CD8-positive, alpha-beta memory T cell (primary cell): Measurements from ENCODE around the gene PICK1. TPM values are rescaled to one million over a fixed set of nuclear protein-coding genes. Genes with fewer than 3 reads are reported as not detected.

Experiments used
- CTCF ChIA-PET: fragments of 350-600 bp; sonication (Branson Sonifier 250); formaldehyde crosslinking; loops from one replicate; lab custom pipeline; 2021; ENCODE audit warnings: antibody characterized with exemption; lab: Charles Lee
- POLR2A ChIA-PET: fragments of 350-600 bp; sonication (Branson Sonifier 250); formaldehyde crosslinking; loops from one replicate; lab custom pipeline; 2021; ENCODE audit warnings: antibody characterized with exemption; lab: Charles Lee
- DNase-seq, 5 donors: peaks; one replicate each; pipeline versions ENCODE4 v3.0.0 to v3.0.0-alpha.2; 2020 to 2022; ENCODE audit warnings: mixed read lengths in 1 of 5
- H3K27ac ChIP-seq: one replicate; pipeline ENCODE4 v1.7.0; 2013; ENCODE audit warnings: low read depth, mild to moderate bottlenecking, low read length, moderate library complexity
- H3K27me3 ChIP-seq: 2 replicates; pipeline ENCODE4 v1.7.0; 2013; ENCODE audit warnings: low read length, mild to moderate bottlenecking; ENCODE audit not compliant: insufficient read depth, poor library complexity, severe bottlenecking
- H3K36me3 ChIP-seq: 2 replicates; pipeline ENCODE4 v1.7.0; 2013; ENCODE audit warnings: mild to moderate bottlenecking, low read length, moderate library complexity; ENCODE audit not compliant: insufficient read depth
- H3K4me1 ChIP-seq: 2 replicates; pipeline ENCODE4 v1.7.0; 2013; ENCODE audit warnings: mild to moderate bottlenecking, low read length, moderate library complexity; ENCODE audit not compliant: insufficient read depth
- H3K4me3 ChIP-seq: 2 replicates; pipeline ENCODE4 v1.7.0; 2013; ENCODE audit warnings: mild to moderate bottlenecking, low read length
- H3K9me3 ChIP-seq: 2 replicates; pipeline ENCODE4 v1.7.0; 2013; ENCODE audit warnings: mild to moderate bottlenecking, low read length
- H3K27ac Mint-ChIP-seq, 8 donors: one replicate each; pipeline ENCODE4 v1.8.0; 2020 to 2021; ENCODE audit warnings: mixed read lengths in 8 of 8, mild to moderate bottlenecking in 6 of 8, inconsistent platforms in 3 of 8, moderate library complexity in 3 of 8
- H3K27me3 Mint-ChIP-seq, 2 donors: one replicate each; pipeline ENCODE4 v1.8.0; 2020 to 2021; ENCODE audit warnings: mixed read lengths in 2 of 2, mild to moderate bottlenecking in 1 of 2, moderate library complexity in 1 of 2
- H3K36me3 Mint-ChIP-seq, 3 donors: one replicate each; pipeline ENCODE4 v1.8.0; 2020 to 2021; ENCODE audit warnings: mixed read lengths in 3 of 3, inconsistent platforms in 1 of 3, mild to moderate bottlenecking in 1 of 3
- H3K4me1 Mint-ChIP-seq, 3 donors: one replicate each; pipeline ENCODE4 v1.8.0; 2020 to 2021; ENCODE audit warnings: mixed read lengths in 3 of 3, inconsistent platforms in 1 of 3, mild to moderate bottlenecking in 1 of 3
- H3K4me3 Mint-ChIP-seq, 7 donors: one replicate each; pipeline ENCODE4 v1.8.0; 2020 to 2021; ENCODE audit warnings: mixed read lengths in 7 of 7, mild to moderate bottlenecking in 6 of 7, moderate library complexity in 4 of 7, inconsistent platforms in 2 of 7
- H3K9me3 Mint-ChIP-seq, 5 donors: one replicate each; pipeline ENCODE4 v1.8.0; 2020 to 2022; ENCODE audit warnings: mixed read lengths in 5 of 5, mild to moderate bottlenecking in 3 of 5, moderate library complexity in 2 of 5, inconsistent platforms in 1 of 5
- polyA plus RNA-seq: library from polyadenylated mRNA; unstranded; fragments of 300-500 nt; fragmentation: Illumina TruSeq; gene quantifications from one replicate; pipeline ENCODE4 v1.2.3, GENCODE V29; 2021
- total RNA-seq, 2 experiments: library from RNA; stranded (reverse); gene quantifications; one replicate each; pipeline ENCODE4 v1.2.3, GENCODE V29; 2021

PICK1 gene
- total and polyA plus RNA-seq, 3 experiments from 2014 or later: 9.4 to 22.5 (median 21.0) TPM

- no peaks in the 10 kb centered on the region for H3K27me3 ChIP-seq
- H3K27me3 Mint-ChIP-seq: peaks cover 0 to 4% of the 10 kb centered on the region in 2 donors
- no peak for DNase-seq
- no peak overlapping the region for H3K4me3 ChIP-seq
- H3K4me1 ChIP-seq: no peaks in the 10 kb centered on the region
- H3K27ac ChIP-seq: no peak overlapping the region
- no peaks in the 10 kb centered on the region for H3K36me3 Mint-ChIP-seq
- CTCF ChIA-PET: no interaction called here
- H3K4me3 Mint-ChIP-seq: no peak overlapping the region
- peaks cover 0 to 5% (median 0%) of the 10 kb centered on the region in 3 donors for H3K4me1 Mint-ChIP-seq
- POLR2A ChIA-PET: no interaction called here
- no peaks in the 10 kb centered on the region for H3K9me3 ChIP-seq
- H3K9me3 Mint-ChIP-seq: no peaks in the 10 kb centered on the region
- peak overlapping the region in 2 of 8 donors; percentile 42 to 43 for H3K27ac Mint-ChIP-seq
- H3K36me3 ChIP-seq: no peaks in the 10 kb centered on the region
Measured at GRCh38 chr22:38017939-38018885, 39.0 kb upstream of the PICK1 start.

GRCh38 chr22:38018938-38019827 lies 38.0 kb upstream of the PICK1 start:
- peaks cover 0 to 6% of the 10 kb centered on the region in 2 donors for H3K27me3 Mint-ChIP-seq
- H3K4me1 Mint-ChIP-seq: peaks cover 0 to 5% (median 0%) of the 10 kb centered on the region in 3 donors
- no peak for DNase-seq
- H3K9me3 ChIP-seq: no peaks in the 10 kb centered on the region
- no peaks in the 10 kb centered on the region for H3K9me3 Mint-ChIP-seq
- no peaks in the 10 kb centered on the region for H3K4me1 ChIP-seq
- no peaks in the 10 kb centered on the region for H3K36me3 ChIP-seq
- H3K27ac Mint-ChIP-seq: peak overlapping the region in 2 of 8 donors; percentile 29 to 33
- no peaks in the 10 kb centered on the region for H3K36me3 Mint-ChIP-seq
- POLR2A ChIA-PET: no interaction called here
- CTCF ChIA-PET: no interaction called here
- no peak overlapping the region for H3K27ac ChIP-seq
- H3K27me3 ChIP-seq: no peaks in the 10 kb centered on the region
- H3K4me3 Mint-ChIP-seq: no peak overlapping the region
- H3K4me3 ChIP-seq: no peak overlapping the region

GRCh38 chr22:38021206-38021605 lies 36.0 kb upstream of the PICK1 start:
- Histone ChIP-seq H3K4me1 (no peaks in the 10 kb centered on the region), H3K4me3 (no peak overlapping the region), H3K27ac (no peak overlapping the region), H3K36me3 (no peaks in the 10 kb centered on the region), H3K27me3 (no peaks in the 10 kb centered on the region), H3K9me3 (no peaks in the 10 kb centered on the region)
- Mint-ChIP-seq H3K36me3 (no peaks in the 10 kb centered on the region), H3K4me3 (no peak overlapping the region), H3K27me3 (peaks cover 0 to 6% of the 10 kb centered on the region in 2 donors), H3K9me3 (no peaks in the 10 kb centered on the region), H3K27ac (peak overlapping the region in 1 of 8 donors; percentile 74), H3K4me1 (peaks cover 0 to 5% (median 0%) of the 10 kb centered on the region in 3 donors)
- ChIA-PET CTCF (no interaction called here), POLR2A (no interaction called here)
- DNase-seq: no peak

GRCh38 chr22:38023045-38023444 lies 34.2 kb upstream of the PICK1 start:
- peaks cover 0 to 2% of the 10 kb centered on the region in 2 donors for H3K27me3 Mint-ChIP-seq
- no peaks in the 10 kb centered on the region for H3K4me1 ChIP-seq
- CTCF ChIA-PET: no interaction called here

GRCh38 chr22:38025514-38025913 lies 31.7 kb upstream of the PICK1 start:
- Histone ChIP-seq H3K27me3 (no peaks in the 10 kb centered on the region), H3K27ac (no peak overlapping the region), H3K9me3 (no peaks in the 10 kb centered on the region), H3K4me1 (no peaks in the 10 kb centered on the region), H3K36me3 (no peaks in the 10 kb centered on the region), H3K4me3 (no peak overlapping the region)
- H3K4me1 Mint-ChIP-seq: peaks cover 7 to 9% (median 8%) of the 10 kb centered on the region in 3 donors
- no peaks in the 10 kb centered on the region for H3K9me3 Mint-ChIP-seq
- no peak overlapping the region for H3K4me3 Mint-ChIP-seq
- ChIA-PET POLR2A (no interaction called here), CTCF (no interaction called here)
- H3K27me3 Mint-ChIP-seq: peaks cover 0 to 2% of the 10 kb centered on the region in 2 donors
- H3K36me3 Mint-ChIP-seq: no peaks in the 10 kb centered on the region
- peak overlapping the region in 1 of 8 donors; percentile 68 for H3K27ac Mint-ChIP-seq
- DNase-seq: no peak

More at GRCh38 chr22:38023045-38023444, 34.2 kb upstream of the PICK1 start:
- Histone ChIP-seq H3K9me3 (no peaks in the 10 kb centered on the region), H3K36me3 (no peaks in the 10 kb centered on the region), H3K4me3 (no peak overlapping the region), H3K27ac (no peak overlapping the region), H3K27me3 (no peaks in the 10 kb centered on the region)
- POLR2A ChIA-PET: no interaction called here
- Mint-ChIP-seq H3K27ac (peak overlapping the region in 1 of 8 donors; percentile 17), H3K36me3 (no peaks in the 10 kb centered on the region), H3K4me1 (peaks cover 8 to 9% (median 8%) of the 10 kb centered on the region in 3 donors), H3K4me3 (no peak overlapping the region), H3K9me3 (no peaks in the 10 kb centered on the region)
- no peak for DNase-seq

GRCh38 chr22:38026130-38027111 lies 30.8 kb upstream of the PICK1 start:
- H3K27me3 ChIP-seq: no peaks in the 10 kb centered on the region
- ChIA-PET POLR2A (interaction anchor here (0.6 kb wide), 1 partner anchor 392 kb away, joined by 7 read pairs; no protein-coding TSS in a partner anchor), CTCF (no interaction called here)
- Mint-ChIP-seq H3K9me3 (no peaks in the 10 kb centered on the region), H3K4me1 (peaks cover 7 to 9% (median 8%) of the 10 kb centered on the region in 3 donors), H3K27me3 (peaks cover 0 to 2% of the 10 kb centered on the region in 2 donors), H3K4me3 (peak overlapping the region in 1 of 7 donors; percentile 35), H3K27ac (peak overlapping the region in 1 of 8 donors; percentile 66), H3K36me3 (no peaks in the 10 kb centered on the region)
- H3K9me3 ChIP-seq: no peaks in the 10 kb centered on the region
- no peaks in the 10 kb centered on the region for H3K36me3 ChIP-seq
- DNase-seq: no peak
- no peak overlapping the region for H3K4me3 ChIP-seq
- no peak overlapping the region for H3K27ac ChIP-seq
- no peaks in the 10 kb centered on the region for H3K4me1 ChIP-seq

GRCh38 chr22:38027487-38027886 lies 29.7 kb upstream of the PICK1 start:
- no peaks in the 10 kb centered on the region for H3K9me3 Mint-ChIP-seq
- POLR2A ChIA-PET: interaction anchor here (0.6 kb wide), 1 partner anchor 391 kb away, joined by 7 read pairs; no protein-coding TSS in a partner anchor

More at GRCh38 chr22:38027487-38027886, 29.7 kb upstream of the PICK1 start:
- no peak for DNase-seq
- Mint-ChIP-seq H3K4me1 (peaks cover 7 to 9% (median 8%) of the 10 kb centered on the region in 3 donors), H3K27ac (peak overlapping the region in 2 of 8 donors; percentile 70 to 73), H3K4me3 (peak overlapping the region in 2 of 7 donors; percentile 27 to 35), H3K36me3 (no peaks in the 10 kb centered on the region), H3K27me3 (peaks cover 0 to 2% of the 10 kb centered on the region in 2 donors)
- Histone ChIP-seq H3K9me3 (no peaks in the 10 kb centered on the region), H3K27ac (no peak overlapping the region), H3K36me3 (no peaks in the 10 kb centered on the region), H3K4me1 (no peaks in the 10 kb centered on the region), H3K4me3 (no peak overlapping the region), H3K27me3 (no peaks in the 10 kb centered on the region)
- CTCF ChIA-PET: no interaction called here
